Central memory CD4-positive, alpha-beta T cell (primary cell): ENCODE data around the gene ABCA1.
"Not testable (repeated sequence)": the region's sequence is repeated elsewhere in the genome, so short reads cannot be mapped to it uniquely, and the experiment has no call there.

Experiments used
- DNase-seq: peaks from one replicate; pipeline ENCODE4 v3.0.0; 2022
- total RNA-seq, 3 experiments: gene quantifications; one replicate each; lab custom pipeline; 2026; lab: John Stamatoyannopoulos, UW

The ABCA1 gene, protein sequence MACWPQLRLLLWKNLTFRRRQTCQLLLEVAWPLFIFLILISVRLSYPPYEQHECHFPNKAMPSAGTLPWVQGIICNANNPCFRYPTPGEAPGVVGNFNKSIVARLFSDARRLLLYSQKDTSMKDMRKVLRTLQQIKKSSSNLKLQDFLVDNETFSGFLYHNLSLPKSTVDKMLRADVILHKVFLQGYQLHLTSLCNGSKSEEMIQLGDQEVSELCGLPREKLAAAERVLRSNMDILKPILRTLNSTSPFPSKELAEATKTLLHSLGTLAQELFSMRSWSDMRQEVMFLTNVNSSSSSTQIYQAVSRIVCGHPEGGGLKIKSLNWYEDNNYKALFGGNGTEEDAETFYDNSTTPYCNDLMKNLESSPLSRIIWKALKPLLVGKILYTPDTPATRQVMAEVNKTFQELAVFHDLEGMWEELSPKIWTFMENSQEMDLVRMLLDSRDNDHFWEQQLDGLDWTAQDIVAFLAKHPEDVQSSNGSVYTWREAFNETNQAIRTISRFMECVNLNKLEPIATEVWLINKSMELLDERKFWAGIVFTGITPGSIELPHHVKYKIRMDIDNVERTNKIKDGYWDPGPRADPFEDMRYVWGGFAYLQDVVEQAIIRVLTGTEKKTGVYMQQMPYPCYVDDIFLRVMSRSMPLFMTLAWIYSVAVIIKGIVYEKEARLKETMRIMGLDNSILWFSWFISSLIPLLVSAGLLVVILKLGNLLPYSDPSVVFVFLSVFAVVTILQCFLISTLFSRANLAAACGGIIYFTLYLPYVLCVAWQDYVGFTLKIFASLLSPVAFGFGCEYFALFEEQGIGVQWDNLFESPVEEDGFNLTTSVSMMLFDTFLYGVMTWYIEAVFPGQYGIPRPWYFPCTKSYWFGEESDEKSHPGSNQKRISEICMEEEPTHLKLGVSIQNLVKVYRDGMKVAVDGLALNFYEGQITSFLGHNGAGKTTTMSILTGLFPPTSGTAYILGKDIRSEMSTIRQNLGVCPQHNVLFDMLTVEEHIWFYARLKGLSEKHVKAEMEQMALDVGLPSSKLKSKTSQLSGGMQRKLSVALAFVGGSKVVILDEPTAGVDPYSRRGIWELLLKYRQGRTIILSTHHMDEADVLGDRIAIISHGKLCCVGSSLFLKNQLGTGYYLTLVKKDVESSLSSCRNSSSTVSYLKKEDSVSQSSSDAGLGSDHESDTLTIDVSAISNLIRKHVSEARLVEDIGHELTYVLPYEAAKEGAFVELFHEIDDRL (N-terminal part only)
- 0.04 to 22.0 (median 0.60) reads per million in 3 experiments for total RNA-seq

DNA sequence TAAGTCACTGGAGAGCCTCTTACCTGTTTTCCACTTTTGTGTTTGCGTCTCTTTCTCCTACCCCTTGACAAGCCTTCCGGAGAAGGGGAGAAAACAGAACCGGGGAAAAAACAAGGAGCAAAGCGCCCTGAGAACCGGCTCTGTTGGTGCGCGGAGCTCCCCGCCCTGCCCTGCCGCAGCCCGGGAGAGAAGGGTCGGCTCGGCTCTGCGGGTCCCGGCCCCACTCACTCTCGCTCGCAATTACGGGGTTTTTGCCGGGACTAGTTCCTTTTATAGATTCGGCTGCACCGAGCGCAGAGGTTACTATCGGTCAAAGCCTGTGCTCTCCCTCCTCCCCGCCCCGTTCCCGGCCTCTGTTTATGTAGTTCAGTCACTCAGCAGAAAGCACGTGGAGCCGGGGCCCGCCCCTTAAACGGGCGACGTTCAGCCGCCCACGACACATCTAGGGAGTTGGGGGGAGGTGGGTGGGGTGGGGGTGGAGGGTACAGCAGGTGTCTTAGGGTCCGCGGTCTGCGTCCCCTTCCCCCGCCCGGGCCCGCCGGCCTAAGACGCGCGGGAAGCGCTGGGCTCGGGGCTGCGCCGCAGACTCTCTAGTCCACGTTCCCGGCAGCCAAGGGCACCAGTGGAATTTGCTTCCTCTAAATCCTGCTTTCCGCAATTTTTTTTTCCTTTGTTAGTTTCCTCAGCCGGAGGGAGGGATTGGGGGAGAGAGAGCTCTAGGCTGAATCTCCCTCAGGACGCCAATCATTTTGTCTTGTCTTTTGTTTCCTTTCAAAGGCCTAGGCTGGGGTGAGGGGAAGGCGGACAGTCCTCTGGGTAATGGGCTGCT is at the start of gene ABCA1:
Gene ABCA1, minus strand, starts transcription at position 244 of the 829 bp plus-strand sequence. CDS start 24,476 bp downstream, outside the sequence.
- peak; percentile 68 for DNase-seq

DNA sequence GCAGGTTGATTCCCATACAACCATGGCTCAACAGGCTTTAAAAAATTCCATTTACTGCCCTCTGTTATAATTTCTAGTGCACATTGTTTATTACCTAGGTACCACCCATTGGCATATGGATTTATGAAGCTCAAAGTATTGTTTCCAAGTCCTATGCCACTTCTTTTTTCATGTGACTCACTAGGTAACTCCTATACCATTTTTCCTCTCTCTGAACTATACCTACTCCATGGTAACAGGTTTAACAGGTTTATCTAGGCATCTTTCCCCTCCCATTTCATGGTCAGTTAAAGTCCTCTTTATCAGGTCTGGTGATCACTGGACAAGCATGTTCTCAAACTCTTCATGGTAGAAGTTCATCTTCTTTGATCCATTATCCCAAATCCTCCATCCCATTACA is 49.6 kb upstream of the ABCA1 start:
- no peak for DNase-seq

DNA sequence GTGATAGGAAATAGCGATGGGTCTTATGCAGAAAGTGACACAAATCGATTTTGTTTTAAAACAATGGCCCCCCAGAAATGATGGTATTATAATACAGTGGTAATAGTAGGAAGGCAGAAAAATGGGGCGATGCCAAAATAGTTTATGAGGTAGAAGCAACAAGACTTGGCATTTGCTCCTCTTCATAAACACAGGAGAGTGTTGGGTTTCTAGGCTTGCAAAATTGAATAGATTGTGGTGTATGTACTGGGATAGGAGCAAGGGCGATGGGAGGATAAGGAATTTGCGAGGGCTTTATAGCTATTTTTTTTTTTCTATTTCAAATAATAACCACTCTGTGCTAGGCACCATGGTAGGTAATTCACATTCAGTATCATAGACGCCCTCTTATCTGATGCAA is 49.2 kb upstream of the ABCA1 start:
- no peak for DNase-seq

DNA sequence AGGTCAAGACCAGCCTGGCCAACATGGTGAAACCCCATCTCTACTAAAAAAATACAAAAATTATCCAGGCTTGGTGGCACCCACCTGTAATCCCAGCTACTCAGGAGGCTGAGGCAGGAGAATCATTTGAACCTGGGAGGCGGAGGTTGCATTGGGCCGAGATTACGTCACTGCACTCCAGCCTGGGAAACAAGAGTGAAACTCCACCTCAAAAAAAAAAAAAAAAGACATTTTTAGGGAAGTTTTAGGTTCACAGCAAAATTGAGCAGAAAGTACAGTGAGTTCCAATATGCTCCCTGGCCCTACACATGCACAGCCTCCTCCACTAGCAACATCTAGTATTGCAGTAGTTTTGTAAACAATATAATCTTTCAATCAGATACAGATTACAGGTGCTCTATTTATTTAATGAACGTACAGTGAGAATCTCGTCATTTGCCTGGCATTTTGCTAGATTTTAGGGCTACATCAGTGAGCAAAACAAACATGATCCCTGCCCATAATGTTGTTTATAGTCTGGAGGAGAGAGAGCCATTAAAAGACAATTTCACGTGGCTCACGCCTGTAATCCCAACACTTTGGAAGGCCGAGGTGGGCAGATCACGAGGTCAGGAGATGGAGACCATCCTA is 48.1 kb upstream of the ABCA1 start:
- not testable (repeated sequence) for DNase-seq

DNA sequence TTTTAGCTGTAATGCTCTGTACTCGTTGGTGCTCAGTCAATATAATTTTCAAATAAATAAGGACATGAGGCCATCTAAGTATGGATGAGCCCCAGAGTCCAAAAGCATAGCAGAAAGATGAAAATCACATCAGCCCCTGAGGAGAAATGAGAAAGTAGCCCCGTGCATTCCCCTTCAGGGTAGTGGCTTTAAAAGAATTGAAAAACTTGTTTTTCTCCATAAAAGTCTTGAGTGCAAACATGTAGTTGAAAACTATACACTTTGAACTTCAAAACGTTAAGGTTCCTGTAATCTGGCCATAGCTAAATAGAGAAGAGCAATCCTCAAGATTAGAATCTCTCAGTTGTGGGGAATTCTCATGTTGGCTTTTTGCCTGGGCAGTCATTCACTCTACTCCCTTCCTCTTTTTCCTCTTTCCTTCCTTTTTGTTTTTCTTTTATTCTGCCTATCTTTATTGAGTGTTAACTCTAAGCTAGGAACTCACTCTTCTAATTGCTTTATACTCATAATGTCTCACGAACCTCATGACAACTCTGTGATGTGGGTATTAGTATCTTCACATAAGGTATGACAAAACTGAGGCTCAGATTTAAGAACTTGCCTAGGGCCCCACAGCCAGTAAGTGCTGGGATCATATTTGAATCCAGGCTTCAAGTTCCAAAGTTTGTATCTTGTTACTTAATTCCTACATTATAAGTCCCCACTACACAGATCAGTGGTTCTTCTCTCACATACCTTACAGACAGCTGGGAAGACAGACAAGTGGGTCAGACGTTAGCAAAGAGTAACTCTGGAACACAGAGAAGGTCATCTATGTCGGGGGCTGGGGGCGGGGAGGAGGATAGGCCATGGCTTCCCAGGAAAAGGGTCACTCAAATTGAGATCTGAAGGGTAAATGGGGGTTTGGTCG is 46.4 kb upstream of the ABCA1 start:
- DNase-seq = no peak

DNA sequence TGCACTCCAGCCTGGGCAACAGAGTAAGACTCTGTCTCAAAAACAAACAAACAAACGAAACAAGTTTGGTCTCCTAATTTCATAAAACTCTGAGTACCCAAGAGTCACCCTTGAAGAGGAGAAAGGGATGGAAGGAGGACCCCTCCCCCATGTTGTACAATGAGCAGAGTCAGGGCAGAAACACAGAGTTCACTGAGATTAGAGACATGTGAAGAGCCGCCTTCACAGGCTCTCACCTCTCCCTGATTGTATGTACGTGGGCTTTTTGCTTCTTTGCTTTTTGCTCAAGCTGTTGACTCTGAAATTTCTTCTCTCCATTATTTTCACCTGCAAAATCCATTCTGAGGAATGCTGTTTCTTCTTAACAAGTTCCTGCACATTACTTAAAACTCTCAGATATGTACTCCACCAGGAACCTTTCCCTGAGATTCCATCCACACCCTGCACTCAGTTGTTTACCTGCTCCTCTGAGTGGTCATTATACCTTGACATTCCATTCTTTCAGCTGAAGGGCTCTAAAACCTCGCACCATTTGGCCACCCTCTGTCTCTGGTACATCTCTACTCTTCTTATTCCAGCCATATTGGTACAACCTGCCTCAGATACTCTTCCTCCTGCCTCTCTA is 44.4 kb upstream of the ABCA1 start:
- DNase-seq = no peak

DNA sequence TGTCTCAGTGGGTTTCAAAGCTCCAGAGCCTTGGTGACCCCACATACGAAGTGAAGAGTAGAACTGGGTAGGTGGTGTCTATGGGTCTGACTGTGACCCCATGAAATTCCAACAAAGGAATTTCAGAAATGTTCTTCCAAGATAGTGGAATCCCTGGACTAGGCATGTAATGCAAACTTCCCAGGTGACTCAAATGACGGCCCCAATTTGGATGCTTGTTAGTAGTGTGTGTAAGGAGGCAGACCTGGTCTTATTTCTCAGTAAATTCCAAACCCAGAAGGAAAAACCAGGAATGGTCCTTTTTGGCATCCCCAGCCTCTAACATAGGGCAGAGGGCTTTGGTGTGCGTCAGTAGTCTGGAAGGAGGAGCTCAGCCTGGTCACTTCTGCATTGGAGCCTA is 43.6 kb upstream of the ABCA1 start:
- DNase-seq = no peak

DNA sequence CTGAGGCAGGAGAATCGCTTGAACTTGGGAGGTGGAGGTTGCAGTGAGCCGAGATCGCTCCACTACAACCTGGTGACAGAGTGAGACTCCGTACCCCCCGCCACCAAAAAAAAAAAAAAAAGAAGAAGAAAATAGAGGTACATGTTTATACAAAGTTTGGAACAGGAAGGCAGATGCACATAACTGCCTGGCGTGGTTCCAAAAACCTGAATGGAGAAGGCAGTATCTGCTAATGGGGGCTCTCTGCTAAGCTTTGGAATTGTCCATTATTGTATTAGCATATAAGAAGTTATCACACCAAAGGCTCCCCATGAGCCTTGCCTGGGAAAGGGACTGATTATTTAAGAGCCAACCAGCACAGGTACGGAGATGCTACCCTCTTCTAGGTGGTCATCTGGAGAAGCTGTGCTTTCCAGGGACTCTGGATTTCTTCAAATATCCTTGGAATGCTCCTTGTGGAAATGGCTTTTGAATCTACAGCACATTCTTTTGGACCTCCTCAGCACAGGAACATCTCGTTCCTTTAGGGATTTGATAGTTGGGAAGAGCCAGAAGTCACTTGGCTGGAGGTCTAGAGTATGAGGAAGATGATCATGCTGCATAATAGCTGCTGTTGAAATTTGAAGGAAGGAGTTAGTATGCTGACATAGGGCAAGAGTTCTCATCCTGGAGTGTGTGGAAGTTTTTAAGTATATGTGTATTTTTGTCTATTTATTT is 42.5 kb upstream of the ABCA1 start:
- no peak for DNase-seq

DNA sequence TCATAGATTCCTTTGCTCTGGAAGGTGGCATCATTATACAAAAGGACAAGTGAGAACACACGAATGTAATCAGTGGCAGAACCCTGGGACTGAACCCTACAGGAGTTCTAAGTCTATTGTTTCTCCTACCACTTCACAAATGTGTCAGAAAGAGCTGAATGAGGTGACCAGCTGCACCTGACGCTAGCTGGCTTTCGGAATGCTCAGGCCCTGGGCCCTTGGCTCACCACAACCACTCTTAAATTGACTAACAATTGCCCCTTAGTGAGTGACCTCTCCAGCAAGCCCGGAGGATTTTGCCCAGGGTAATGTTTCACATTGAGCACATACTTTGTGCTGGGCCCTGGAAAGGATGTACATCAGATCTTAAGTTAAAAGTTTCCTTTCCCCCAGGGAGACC is 41.2 kb upstream of the ABCA1 start:
- no peak for DNase-seq

DNA sequence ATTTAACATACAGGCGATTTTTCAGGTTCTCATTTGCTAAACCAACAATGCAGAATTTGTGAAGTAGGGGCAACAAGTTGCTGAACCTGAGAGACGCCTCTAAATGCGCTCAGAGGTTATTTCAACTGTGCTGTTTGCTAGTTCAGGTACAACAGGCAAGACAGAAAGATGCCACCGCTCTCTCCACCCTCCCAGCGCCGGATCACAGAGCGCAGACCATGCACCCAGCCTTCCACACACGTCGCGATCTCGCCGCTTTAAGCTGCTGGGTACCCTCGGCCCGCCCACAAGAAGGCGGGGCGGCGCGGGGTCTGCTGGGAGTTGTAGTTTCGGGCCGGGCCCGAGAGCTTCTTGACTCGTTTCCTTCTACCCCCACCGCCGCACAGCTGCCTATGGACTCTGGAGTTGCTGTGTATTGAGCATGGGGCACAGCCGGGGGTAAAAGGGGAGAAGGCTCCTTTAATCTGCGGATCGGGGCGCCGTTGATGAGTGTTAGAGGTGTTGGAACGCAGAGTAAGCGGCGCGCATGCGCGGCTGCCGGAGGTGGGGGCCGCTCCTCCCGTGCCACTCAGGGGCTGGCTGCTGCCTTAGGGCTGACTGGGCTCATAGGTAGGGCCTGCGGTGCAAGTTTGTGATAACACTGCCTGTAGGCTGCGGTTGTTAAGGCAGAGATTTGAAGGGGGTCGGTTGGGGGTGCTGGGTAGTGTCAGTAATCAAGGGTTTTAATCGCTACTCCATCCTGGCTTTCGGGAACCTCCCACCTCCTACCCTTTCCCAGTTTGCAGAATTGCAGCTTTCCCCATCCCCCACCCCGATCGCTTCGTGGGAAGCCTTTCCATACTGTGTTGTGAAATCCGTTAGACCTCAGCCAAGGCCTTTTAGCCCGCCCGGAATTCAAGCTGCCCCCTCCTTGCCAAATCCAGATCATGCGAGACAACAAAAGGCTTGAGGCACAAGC is 40.3 kb upstream of the ABCA1 start:
- DNase-seq = peak; percentile 87

DNA sequence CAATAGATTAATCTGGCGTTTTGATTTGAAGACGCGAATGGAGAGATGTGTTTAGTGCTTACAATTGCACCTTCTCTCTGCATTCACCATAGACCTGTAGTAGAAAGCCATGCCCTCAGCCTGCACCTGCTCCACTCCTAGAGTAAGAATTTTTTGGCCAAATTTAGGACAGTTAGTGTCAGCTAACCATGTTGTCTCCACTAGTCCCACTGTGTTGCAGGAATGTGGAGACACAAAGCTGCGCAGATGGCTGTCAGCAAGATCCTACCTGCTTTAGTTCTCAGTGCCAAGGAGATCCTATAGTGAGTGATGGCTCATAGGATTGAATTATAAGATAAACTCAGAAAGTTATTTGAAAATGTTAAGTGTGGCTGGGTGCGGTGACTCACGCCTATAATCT is 35.1 kb upstream of the ABCA1 start:
- no peak for DNase-seq

DNA sequence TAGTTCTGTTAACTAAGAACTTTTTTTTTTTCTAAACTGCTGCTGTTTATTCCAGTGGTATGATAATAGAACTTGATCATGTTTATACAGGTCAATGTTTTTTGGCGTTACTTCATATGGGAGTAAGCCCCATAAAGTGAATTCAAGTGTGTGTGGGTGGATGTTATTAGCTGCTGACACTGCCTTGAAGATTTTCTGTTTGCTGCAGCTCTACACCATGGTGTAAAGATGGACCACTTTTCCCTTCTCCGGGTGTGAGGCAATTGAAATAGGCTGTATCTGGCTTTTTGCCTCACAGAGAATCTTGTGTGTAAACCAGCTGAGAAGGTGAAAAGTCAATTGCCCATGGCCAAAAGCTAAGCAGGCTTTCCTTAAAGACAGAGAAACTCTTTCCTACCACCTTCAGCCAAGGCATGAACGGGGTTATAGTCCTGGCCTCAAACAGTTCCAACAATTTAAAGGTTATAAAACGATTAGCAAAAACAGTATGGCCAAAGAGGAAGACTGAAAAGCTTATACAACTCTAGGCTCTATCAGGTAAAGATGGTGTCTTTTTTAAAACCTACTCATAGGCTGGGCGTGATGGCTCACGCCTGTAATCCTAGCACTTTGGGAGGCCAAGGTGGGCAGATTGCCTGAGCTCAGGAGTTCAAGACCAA is 33.9 kb upstream of the ABCA1 start:
- no peak for DNase-seq

DNA sequence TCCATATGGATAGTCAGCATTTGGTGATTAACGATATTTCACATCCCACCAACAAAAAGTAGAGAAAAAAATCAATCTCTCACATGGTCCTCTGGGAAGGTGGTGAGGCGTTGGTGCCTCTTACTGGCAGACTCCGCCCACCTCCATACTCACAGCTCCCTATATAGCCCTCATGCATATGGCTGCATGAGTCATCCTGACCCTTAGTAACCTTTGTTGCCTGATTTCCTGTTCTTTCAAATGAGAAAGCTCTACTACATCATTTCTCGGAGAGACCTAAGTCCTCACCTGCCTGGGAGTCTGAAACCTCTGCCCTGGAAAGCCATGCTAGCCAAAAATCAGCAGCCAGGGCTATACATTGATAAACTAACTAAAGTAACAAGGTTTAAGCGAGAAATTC is 33.3 kb upstream of the ABCA1 start:
- peak; percentile 46 for DNase-seq

DNA sequence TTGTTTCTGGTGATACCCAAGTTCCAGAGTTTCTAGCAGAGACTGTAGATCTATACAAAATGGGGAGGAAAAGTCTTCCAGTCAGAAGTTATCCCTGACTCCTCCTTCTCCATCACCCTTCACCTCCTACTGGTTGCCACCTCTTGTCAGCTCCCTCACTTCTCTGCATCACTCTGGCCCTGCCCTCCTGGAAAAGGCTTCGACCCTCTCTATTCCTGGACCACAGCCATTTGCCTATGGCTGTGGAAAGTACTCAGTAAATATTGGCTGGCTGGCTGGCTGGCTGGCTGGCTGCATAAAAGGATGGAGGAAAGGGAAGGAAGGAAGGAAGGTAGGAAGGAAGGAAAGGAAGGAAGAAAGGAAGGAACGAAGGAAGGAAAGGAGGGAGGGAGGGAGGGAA is 32.7 kb upstream of the ABCA1 start:
- DNase-seq = no peak

DNA sequence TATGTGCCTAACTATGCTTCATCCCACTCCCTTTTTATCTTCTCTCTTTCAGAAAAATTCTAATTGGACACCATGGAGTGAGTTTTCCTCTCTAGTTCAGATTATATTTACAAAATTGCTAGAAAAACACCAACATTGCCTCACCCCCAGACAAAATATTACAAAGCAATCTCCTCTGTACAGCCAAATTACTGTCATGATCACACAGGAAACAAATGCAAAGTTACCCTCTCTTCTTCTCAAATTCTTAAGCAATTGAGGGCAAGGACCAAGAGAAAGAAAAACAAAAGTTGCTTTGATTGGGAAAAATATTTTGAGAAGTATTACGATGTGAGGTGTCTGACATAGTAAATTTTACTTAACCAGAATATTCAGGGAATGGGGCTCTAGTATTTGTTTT is 30.8 kb upstream of the ABCA1 start:
- no peak for DNase-seq

DNA sequence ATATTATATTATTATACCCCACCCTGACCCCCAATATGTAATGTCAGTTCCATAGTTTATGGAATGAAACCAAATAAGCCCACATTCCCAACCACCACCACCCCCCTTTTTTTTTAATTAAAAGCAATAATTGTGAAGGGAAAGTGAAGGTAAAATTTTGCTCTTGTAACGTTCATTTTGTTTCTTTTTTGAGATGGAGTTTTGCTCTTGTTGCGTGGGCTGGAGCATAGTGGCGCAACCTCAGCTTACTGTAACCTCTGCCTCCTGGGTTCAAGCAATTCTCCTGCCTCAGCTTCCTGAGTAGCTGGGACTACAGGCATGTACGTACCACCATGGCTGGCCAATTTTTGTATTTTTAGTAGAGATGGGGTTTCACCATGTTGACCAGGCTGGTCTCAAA is 30.1 kb upstream of the ABCA1 start:
- DNase-seq = not testable (repeated sequence)

DNA sequence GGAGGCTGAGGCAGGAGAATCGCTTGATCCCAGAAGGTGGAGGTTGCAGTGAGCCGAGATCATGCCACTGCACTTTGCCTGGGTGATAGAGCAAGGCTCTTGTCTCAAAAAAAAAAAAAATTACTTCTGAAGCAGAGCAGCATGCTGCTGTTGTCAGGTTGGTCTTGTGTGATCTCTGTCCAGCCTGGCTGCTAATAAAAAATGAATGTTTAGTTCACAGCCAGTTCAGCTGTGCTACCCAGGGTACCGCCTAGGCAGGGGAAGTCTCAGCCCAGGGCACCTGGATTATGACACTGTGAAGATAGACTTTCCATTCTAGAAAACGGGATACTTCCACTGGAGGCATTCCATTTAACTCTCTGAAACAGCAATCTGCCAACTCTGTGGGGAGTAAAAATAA is 23.5 kb upstream of the ABCA1 start:
- DNase-seq = no peak

DNA sequence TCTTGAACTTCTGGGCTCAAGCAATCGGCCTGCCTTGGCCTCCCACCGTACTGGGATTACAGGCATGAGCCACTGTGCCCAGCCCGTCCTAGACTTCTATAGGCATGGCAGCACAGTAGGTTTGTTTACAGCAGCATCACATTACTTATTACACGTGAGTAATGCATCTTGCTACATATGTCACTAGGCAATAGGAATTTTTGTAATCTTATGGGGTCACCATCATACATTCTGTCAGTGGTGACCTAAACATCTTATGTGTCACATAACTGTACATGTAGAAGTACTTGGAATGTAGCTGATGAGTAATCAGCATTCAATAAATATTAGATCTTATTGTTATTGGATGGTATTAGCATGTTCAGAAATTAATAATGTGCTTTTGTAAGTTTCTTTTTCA is 22.9 kb upstream of the ABCA1 start:
- no peak for DNase-seq
